C4-2B (cell line): Measurements from ENCODE around the gene KLHL36.

ENCODE experiments used
- H3K27ac ChIP-seq: fragments of 450-650 bp; 2 replicates; pipeline ENCODE4 v1.5.1; 2017
- CTCF ChIP-seq: fragments of 450-650 bp; conservative IDR thresholded peaks from 2 replicates; pipeline ENCODE4 v1.5.1; 2017; ENCODE audit warnings: mild to moderate bottlenecking
- ZFX ChIP-seq: fragments of 450-650 bp; IDR thresholded peaks from 2 replicates; pipeline ENCODE4 v1.6.1; 2017

Gene KLHL36

DNA sequence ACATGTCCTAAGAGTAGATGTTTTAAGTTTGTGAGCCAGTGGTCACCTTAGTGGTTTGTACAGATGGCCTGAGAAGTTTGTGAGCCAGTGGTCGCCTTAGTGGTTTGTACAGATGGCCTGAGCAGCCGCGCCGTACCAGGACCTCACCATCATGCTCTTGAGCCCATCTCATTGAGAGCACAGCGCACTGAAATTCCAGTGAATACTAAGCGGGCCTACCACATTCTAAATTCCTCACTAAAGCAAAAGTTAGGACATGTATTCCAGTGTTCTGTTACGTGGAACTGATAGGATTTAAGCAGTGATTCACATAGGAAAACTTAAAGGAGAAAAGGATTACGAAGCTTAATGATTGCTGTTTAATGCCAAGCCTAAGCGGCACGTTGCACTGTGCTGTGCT, 55.4 kb downstream of the KLHL36 start:
- H3K27ac ChIP-seq = no peak overlapping the region
- TF ChIP-seq ZFX = no peak
- TF ChIP-seq CTCF = no peak

- no peak overlapping the region for H3K27ac ChIP-seq
- no peak for TF ChIP-seq ZFX
- no peak for TF ChIP-seq CTCF
Observed at GRCh38 chr16:84704253-84704652, 55.9 kb downstream of the KLHL36 start.

GRCh38 chr16:84706856-84707255, 58.5 kb downstream of the KLHL36 start:
- no peak overlapping the region; the same call in 1 of the 2 replicates for H3K27ac ChIP-seq

DNA sequence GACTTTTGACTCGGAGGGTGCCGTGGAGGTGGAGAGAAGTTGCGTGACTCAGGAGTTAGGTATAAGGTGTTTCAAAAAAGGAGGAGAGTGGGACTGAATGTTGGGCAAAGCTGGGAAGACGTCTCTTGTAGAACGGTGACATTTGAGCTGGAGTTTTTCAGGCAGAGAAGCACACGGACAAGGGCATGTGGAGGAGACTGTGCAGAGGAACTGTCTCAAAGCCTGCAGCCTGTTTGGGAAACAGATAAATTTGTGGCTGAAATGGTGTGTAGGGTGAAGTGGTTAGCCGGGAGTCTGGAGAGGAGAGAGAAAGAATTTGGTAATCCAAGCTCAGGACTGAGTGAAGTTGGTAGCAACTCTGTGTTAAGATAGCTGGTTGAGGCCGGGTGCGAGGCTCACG, 61.3 kb downstream of the KLHL36 start:
- no peak for TF ChIP-seq CTCF
- TF ChIP-seq ZFX = no peak
- H3K27ac ChIP-seq = no peak overlapping the region

More at GRCh38 chr16:84706856-84707255, 58.5 kb downstream of the KLHL36 start:
- TF ChIP-seq ZFX (no peak), CTCF (no peak)

DNA sequence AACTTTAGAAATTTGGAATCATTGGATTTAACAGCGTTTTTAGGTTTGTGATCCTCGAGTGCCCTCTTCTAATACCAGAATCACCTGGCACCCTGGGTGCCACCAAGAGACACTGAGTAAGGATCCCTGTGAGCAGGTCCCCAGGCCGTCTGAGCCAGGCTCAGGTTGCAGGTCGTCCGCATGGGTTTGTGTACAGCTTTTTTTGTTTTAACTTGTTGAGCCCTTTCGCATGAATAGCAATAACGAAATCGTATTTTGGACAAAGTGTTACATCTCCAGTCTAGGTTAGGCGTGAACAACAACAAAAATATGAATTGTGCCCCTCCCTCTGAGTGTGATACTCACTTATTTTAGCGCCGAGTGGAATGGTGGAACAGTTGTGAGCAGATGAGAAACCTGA, 62.4 kb downstream of the KLHL36 start:
- no peak for TF ChIP-seq CTCF
- no peak for TF ChIP-seq ZFX
- H3K27ac ChIP-seq = no peak overlapping the region
